A549 (cell line): ENCODE data around the gene SNRPE.

Source experiments
- MAFK ChIP-seq: fragments of 450-650 bp; IDR thresholded peaks from 2 replicates; pipeline ENCODE4 v1.6.1; 2014; ENCODE audit not compliant: partially characterized antibody
- POLR2A ChIP-seq: IDR thresholded peaks from 2 replicates; pipeline ENCODE4 v1.6.1; 2012; ENCODE audit warnings: mild to moderate bottlenecking, low read length
- TF ChIP-seq, protein P1 (sequence below): fragments of >200 bp; sonication (Bioruptor Twin); formaldehyde crosslinking; IDR thresholded peaks from 3 replicates; pipeline ENCODE4 v1.5.1; 2016
- TF ChIP-seq, protein P2 (sequence below): IDR thresholded peaks from 2 replicates; pipeline ENCODE4 v1.6.1; 2012; ENCODE audit warnings: low read depth, borderline replicate concordance

DNA sequence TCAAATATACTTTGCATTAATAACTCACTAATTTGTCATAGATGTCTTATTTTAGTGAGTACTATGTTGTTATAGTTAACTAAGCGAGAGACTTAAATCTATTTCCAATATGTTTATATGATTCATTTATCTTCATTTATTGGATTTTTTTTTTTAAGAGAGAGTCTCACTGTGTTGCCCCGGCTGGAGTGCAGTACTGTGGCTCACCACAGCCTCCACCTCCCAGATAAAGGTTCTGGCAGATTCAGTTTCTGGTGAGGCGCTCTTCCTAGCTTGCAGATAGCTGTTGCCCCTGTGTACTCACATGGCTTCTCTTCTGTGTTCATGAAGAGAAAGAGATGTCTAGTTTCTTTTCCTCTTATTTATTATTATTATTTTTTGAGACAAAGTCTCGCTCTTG, 43.9 kb downstream of the SNRPE start:
- TF ChIP-seq, protein P1, sequence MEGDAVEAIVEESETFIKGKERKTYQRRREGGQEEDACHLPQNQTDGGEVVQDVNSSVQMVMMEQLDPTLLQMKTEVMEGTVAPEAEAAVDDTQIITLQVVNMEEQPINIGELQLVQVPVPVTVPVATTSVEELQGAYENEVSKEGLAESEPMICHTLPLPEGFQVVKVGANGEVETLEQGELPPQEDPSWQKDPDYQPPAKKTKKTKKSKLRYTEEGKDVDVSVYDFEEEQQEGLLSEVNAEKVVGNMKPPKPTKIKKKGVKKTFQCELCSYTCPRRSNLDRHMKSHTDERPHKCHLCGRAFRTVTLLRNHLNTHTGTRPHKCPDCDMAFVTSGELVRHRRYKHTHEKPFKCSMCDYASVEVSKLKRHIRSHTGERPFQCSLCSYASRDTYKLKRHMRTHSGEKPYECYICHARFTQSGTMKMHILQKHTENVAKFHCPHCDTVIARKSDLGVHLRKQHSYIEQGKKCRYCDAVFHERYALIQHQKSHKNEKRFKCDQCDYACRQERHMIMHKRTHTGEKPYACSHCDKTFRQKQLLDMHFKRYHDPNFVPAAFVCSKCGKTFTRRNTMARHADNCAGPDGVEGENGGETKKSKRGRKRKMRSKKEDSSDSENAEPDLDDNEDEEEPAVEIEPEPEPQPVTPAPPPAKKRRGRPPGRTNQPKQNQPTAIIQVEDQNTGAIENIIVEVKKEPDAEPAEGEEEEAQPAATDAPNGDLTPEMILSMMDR: no peak
- no peak for TF ChIP-seq POLR2A
- TF ChIP-seq, protein P2, sequence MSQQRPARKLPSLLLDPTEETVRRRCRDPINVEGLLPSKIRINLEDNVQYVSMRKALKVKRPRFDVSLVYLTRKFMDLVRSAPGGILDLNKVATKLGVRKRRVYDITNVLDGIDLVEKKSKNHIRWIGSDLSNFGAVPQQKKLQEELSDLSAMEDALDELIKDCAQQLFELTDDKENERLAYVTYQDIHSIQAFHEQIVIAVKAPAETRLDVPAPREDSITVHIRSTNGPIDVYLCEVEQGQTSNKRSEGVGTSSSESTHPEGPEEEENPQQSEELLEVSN: no peak
- no peak for TF ChIP-seq MAFK
